ENCODE results near the gene AKAP1.
"Not testable (repeated sequence)": the region's sequence is repeated elsewhere in the genome, so short reads cannot be mapped to it uniquely, and the experiment has no call there.

The AKAP1 gene

DNA sequence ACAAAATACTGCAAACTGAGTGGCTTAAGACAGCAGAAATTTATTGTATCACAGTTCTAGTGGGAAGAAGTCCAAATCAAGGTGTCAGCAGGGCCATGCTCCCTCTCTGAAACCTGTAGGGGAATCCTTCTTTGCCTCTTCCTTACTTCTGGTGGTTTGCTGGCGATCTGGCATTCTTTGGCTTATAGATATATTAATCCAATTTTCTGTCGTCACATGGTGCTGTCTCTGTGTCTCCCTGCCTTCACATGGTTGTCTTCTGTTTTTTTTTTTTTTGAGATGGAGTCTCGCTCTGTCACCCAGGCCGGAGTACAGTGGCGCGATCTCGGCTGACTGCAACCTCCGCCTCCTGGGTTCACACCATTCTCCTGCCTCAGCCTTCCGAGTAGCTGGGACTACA, 6.8 kb upstream of the AKAP1 start:
- no peak for DNase-seq

DNA sequence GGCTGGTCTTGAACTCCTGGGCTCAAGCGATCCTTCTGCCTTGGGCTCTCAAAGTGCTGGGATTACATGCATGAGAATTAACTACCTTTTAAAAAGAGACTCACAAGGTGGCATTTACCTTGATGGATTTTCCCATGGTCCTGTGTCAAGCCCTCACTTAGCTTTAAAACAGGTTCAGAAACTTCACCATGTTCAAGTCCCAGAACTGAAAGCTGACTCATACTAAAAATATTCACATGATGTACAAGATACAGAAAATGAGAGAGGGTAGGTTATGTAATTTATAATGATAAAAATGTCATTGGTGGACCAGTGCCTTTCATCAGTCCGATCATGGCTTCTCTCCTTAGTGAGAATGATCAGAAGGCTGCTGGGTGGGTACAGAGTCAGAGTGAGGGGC, 4.3 kb upstream of the AKAP1 start:
- DNase-seq = no peak

DNA sequence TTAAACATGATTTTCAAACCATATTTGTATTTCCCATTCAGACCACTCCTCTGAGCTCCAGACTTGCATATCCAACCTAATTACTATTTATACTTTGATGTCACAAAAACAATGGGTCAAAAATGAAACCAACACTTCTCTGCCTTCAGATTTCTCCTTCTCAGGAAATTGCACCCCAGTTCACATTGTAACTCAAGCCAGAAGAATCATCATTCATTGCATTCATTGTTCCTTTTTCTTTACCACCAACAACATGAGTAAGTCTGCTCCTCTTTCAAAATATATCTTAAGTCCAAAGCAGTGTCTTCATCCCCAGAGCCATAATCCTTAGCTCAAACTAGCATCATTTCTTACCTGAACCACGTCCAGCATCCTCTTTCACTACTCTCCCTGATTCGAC, 2.6 kb upstream of the AKAP1 start:
- no peak for DNase-seq

GRCh38 chr17:57084361-57084801, 665 bp upstream of the AKAP1 start:
- no peak for DNase-seq

DNA sequence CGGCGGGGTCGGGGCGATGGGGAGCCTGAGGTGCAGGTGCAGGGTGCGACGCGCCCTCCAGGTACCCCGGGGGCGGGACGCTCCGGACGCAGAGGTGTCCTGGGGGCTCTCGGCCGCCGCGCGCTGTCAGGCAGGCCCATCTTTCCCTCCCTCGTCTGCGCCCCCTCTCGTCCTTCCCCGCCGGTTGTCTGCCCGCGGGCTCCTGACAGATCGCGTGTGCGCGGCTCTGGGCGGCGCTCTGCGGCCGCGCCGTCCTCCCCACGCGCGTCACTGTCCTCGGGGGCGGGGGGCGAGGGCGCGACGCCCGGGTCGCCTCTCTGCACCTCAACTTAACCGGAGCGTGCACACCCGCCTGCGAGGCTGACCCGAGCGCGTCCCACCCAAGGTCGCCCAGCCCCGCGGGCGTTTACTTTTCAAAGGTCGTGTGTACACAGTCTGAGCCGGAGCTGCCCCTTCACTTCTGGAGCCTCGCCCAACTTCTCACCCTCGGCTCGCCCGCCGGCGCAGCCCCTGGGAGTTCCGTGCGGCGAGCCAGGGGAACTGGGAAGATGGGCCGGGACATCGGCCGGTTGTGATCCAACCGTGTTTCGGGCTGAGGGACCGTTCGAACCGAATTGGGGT, 512 bp downstream of the AKAP1 start:
- peak; percentile 62 for DNase-seq

- peak; percentile 79 for DNase-seq
Observed at GRCh38 chr17:57086069-57086930, 1.3 kb downstream of the AKAP1 start.

- DNase-seq = no peak
Observed at GRCh38 chr17:57088298-57088697, 3.3 kb downstream of the AKAP1 start.

DNA sequence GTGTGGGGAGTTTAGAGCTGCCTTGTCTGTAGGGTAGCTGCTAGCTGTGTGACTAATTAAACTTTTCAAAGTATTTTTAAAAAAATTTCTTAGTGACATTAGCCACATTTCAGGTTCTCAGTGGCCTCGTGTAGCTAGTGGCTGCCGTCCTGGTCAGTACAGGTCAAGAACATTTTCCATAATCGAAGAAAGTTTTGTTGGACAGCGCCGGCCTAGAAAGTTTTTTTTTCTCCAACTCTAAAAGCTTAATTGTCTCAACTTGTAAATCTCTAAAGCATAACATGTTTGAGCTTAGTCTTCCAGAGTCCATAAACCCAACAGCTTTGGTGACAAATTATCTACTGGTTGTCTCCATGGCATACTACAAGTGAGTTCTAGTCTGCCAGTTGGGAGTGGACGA, 4.3 kb downstream of the AKAP1 start:
- no peak for DNase-seq

DNA sequence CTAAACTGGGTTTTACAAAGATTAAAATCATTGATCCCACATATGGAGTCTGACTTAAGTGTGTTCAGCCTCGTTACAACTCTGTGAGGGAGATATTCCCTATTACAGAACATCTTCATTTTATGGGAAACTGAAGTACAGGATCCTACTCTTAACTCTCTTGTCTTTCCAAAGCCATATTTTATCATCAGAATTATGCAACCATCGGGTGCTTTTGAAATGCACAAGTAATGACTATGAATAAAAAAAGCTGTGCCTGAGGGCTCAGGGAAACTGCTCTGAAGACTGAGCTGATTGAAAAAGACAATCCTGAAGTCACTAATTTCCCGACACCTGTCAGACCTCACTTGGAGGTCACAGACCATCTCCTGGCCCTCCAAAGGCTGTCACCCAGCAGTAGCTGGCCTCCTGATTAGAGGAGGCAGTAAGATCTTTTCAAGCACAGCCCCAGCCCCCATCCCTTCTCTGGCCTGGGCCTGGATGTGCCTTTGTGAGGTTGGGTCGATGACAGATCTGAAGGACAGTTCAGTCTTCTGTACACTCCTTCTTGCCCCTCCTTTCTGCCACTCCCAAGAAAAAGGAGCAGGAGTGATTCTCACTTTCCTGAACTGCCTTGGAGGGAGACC, 5.6 kb downstream of the AKAP1 start:
- no peak for DNase-seq

GRCh38 chr17:57091186-57091618, 6.2 kb downstream of the AKAP1 start:
- no peak for DNase-seq

DNA sequence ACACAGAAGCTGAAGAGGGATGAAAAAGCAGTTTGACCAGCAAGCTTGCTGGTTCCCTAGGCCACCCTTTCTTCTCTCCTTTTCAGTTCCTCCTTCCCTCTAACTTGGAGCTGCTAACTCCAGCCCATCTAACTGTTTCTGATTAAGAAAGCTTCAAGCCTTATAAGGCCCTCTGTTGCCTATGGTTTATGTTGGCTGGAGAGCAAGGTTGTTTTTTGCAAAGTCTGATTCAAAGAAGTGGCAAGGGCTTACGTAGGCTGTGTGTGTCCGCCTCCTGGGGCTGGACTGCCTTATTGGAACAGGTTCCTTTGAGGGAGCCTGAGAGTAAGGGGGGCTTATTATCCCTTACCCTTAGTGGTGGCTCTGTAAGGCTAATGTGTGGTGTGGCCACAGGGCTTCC, 7.1 kb downstream of the AKAP1 start:
- DNase-seq = no peak

GRCh38 chr17:57092779-57093178, 7.7 kb downstream of the AKAP1 start:
- no peak for DNase-seq

DNA sequence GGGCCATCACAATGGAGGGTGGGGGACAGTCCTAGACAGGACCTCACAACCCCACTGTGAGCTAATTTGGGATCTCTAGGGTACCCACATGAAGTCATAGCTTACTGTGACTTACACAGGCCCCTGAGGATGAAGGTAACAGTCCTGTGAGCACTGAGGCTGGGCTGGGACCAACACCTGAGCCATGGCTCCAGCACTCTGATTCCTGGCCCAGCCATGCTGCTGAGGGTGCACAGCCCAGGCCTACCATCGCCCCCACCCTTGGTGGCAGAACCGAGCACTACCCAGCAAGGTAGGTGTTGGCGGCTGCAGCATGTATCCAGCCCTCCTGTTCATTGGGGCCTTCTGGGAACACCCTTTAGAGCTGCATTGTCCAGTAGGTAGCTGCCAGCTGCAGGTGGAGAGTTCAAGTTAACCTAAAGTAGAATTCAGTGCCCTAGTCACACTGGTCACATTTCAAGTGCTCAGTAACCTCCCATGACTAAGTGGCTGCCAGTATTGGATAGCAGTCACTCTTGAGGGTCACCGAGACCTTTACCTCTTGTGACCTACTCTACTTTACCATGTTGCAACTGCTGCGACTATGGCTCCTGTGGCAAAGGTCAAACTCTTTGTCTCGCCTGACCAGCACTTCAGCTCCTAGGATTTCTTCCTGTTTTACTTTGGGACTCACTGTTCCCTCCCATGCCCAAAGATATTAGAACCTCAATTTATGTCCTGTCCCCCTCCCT, 11.6 kb downstream of the AKAP1 start:
- no peak for DNase-seq

GRCh38 chr17:57097832-57098421, 12.9 kb downstream of the AKAP1 start:
- no peak for DNase-seq

GRCh38 chr17:57099165-57099564, 14.1 kb downstream of the AKAP1 start:
- DNase-seq = no peak

DNA sequence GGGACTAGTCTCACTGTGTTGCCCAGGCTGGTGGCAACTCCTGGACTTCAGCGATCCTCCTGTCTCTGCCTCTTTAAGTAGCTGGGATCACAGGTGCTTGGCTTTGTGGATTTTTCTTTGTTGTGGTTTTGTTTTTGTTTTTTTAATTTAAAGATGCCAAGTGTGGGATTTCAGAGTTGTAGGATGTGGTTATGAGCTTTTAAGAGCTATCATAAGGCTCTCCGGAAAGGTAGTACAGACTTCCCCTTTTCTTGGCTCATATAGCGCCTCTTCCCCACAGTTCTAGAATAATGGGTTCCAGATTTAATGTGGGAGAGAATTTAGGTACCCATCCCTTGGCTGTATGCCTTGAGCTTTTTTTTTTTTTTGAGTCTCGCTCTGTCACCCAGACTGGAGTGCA, 17.1 kb downstream of the AKAP1 start:
- no peak for DNase-seq

DNA sequence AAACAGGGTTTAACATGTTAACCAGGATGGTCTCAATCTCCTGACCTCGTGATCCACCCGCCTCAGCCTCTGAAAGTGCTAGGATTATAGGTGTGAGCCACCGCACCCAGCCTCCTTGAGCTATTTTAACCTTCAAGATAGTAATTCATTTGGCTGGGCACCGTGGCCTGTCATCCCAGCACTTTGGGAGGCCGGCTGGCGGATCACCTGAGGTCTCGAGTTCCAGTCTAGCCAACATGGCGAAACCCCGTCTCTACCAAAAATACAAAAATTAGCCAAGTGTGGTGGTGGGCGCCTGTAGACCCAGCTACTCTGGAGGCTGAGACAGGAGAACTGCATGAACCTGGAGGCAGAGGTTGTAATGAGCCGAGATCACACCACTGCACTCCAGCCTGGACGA, 17.6 kb downstream of the AKAP1 start:
- DNase-seq = not testable (repeated sequence)

- DNase-seq = peak; percentile 40
Observed at GRCh38 chr17:57104461-57105175, 19.6 kb downstream of the AKAP1 start.

DNA sequence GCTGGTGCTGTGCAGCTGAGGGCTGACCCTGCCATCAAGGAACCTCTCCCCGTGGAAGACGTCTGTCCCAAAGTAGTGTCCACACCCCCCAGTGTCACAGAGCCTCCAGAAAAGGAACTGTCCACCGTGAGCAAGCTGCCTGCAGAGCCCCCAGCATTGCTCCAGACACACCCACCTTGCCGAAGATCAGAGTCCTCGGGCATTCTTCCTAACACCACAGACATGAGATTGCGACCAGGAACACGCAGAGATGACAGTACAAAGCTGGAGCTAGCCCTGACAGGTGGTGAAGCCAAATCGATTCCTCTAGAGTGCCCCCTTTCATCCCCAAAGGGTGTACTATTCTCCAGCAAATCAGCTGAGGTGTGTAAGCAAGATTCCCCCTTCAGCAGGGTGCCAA, 20.5 kb downstream of the AKAP1 start:
- no peak for DNase-seq

DNA sequence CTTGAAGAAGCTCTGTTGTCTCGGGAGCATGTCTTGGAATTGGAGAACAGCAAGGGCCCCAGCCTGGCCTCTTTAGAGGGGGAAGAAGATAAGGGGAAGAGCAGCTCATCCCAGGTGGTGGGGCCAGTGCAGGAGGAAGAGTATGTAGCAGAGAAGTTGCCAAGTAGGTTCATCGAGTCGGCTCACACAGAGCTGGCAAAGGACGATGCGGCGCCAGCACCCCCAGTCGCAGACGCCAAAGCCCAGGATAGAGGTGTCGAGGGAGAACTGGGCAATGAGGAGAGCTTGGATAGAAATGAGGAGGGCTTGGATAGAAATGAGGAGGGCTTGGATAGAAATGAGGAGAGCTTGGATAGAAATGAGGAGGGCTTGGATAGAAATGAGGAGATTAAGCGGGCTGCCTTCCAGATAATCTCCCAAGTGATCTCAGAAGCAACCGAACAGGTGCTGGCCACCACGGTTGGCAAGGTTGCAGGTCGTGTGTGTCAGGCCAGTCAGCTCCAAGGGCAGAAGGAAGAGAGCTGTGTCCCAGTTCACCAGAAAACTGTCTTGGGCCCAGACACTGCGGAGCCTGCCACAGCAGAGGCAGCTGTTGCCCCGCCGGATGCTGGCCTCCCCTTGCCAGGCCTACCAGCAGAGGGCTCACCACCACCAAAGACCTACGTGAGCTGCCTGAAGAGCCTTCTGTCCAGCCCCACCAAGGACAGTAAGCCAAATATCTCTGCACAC, 21.2 kb downstream of the AKAP1 start:
- DNase-seq = peak; percentile 19

DNA sequence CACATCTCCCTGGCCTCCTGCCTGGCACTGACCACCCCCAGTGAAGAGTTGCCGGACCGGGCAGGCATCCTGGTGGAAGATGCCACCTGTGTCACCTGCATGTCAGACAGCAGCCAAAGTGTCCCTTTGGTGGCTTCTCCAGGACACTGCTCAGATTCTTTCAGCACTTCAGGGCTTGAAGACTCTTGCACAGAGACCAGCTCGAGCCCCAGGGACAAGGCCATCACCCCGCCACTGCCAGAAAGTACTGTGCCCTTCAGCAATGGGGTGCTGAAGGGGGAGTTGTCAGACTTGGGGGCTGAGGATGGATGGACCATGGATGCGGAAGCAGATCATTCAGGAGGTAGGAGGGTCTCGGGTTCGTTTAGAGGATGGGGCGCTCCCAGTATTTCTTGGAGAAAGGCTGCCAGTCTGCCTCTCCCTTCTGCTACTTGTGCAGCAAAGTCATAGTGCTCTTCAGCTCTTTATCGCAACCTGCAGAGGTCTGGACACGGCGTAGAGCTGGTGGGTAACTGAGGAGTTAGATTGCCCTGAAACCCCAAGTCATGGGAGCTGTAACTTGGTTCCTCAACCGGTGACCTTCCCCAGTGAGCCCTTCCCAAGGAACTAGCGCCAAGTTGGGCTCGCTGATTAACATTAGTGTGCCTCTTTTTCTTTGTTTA, 21.9 kb downstream of the AKAP1 start:
- no peak for DNase-seq

All from NCI-H510A treated with DMSO at 0.1 percent for 48 hours (cell line).